Measurements from ENCODE around the gene SFMBT1. TPM values are rescaled to one million over a fixed set of nuclear protein-coding genes. Genes with fewer than 3 reads are reported as not detected.
A peak's percentile ranks its signal among the peaks of the same experiment; 100 is the strongest.

The SFMBT1 gene
- total RNA-seq, 1 experiment from 2014 or later, result 14.3 TPM

DNA sequence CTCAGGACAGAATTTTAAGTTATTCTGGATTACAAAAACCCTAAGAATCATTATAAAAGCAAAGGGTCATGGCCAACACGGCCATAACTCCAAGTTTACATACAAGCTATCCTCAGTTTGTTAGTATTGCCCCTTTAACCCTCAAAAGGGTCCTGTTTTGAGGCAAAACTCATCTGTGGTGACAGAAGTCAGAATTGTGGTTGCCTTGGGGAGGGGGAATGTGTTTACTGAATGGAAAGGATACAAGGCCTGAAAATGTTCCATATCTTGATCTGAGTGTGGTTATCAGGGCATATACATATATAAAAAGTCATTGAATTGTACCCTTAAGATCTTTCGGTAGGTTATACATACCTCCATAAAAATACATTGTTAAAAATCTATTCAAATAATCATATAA is 2.1 kb downstream of the SFMBT1 start:
- Histone ChIP-seq H3K36me3 (ENCODE audit: low read depth) (no peaks in the 10 kb centered on the region), H3K79me2 (ENCODE audit: low read depth) (peaks cover 59% of the 10 kb centered on the region), H3F3A (ENCODE audit: insufficient read depth, low read depth) (peaks cover 26% of the 10 kb centered on the region; the same call in 1 of the 2 replicates), H3K4me1 (replicated peaks; ENCODE audit: insufficient read depth) (peaks cover 31% of the 10 kb centered on the region), H3K4me3 (peak overlapping the region; percentile 84; the same call in 1 of the 2 replicates), H3K4me2 (peak overlapping the region; percentile 90), H3K9me3 (ENCODE audit: insufficient read depth, low read depth) (no peaks in the 10 kb centered on the region), H4K20me1 (ENCODE audit: insufficient read depth) (0 out of 2 replicates have a peak, but pooled peaks cover 4% of the 10 kb centered on the region), H3K27me3 (ENCODE audit: insufficient read depth, low read depth) (no peaks in the 10 kb centered on the region), H2AFZ (no peak overlapping the region), H3K27ac (no peak overlapping the region), H3K9me2 (ENCODE audit: insufficient read depth) (no peaks in the 10 kb centered on the region)
- intact Hi-C loops (cut with micrococcal nuclease; ENCODE audit: unreplicated experiment), result loop anchor here (10.0 kb wide), 1 partner anchor 109 kb away; no protein-coding TSS in a partner anchor
- no TSS peak for BruUV-seq (replicated peaks)
- POLR2A ChIA-PET (ENCODE audit: unreplicated experiment), result no interaction called here
- CTCF ChIA-PET, result no interaction called here
- TF ChIP-seq EZH2 (IDR thresholded peaks at IDR 0.05; ENCODE audit: low read depth), result no peak
- no peak for TF ChIP-seq CTCF (conservative IDR thresholded peaks at IDR 0.05)
- no peak for DNase-seq

DNA sequence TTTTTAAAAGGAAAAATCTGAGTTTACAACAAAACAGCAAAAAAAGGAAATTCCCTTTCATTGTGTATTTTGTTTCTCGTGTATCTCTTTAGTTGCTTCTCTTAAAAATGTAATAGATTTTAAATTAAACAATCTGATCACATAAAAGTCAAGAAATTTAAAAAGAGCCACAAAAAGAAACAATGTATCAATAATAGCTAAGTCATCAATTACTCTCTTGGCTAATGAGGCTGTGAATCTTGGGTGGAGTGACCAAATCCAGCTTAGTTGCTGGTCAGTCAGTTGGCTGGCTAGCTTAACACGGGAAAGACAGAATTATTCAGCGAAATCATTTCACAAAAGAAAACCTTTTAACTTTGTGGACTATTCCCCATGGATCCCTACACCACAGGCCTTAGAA is 3.2 kb downstream of the SFMBT1 start:
- Histone ChIP-seq H3K27me3 (ENCODE audit: insufficient read depth, low read depth) (no peaks in the 10 kb centered on the region), H3K4me1 (replicated peaks; ENCODE audit: insufficient read depth) (peaks cover 31% of the 10 kb centered on the region), H3K36me3 (ENCODE audit: low read depth) (no peaks in the 10 kb centered on the region), H3K9me3 (ENCODE audit: insufficient read depth, low read depth) (no peaks in the 10 kb centered on the region), H2AFZ (no peak overlapping the region), H3K27ac (no peak overlapping the region), H4K20me1 (ENCODE audit: insufficient read depth) (0 out of 2 replicates have a peak, but pooled peaks cover 4% of the 10 kb centered on the region), H3K4me3 (no peak overlapping the region), H3K4me2 (no peak overlapping the region), H3K79me2 (ENCODE audit: low read depth) (peaks cover 70% of the 10 kb centered on the region), H3F3A (ENCODE audit: insufficient read depth, low read depth) (peaks cover 24% of the 10 kb centered on the region; the same call in 1 of the 2 replicates), H3K9me2 (ENCODE audit: insufficient read depth) (no peaks in the 10 kb centered on the region)
- no peak for DNase-seq
- intact Hi-C loops (cut with micrococcal nuclease; ENCODE audit: unreplicated experiment), result loop anchor here (10.0 kb wide), 1 partner anchor 108 kb away; no protein-coding TSS in a partner anchor
- POLR2A ChIA-PET (ENCODE audit: unreplicated experiment), result no interaction called here
- CTCF ChIA-PET, result no interaction called here
- TF ChIP-seq EZH2 (IDR thresholded peaks at IDR 0.05; ENCODE audit: low read depth), result no peak
- no peak for TF ChIP-seq CTCF (conservative IDR thresholded peaks at IDR 0.05)
- no TSS peak for BruUV-seq (replicated peaks)

- Histone ChIP-seq H3K4me2 (peak overlapping the region; percentile 47), H3K27me3 (ENCODE audit: insufficient read depth, low read depth) (no peaks in the 10 kb centered on the region), H3F3A (ENCODE audit: insufficient read depth, low read depth) (peaks cover 17% of the 10 kb centered on the region; the same call in 1 of the 2 replicates), H3K79me2 (ENCODE audit: low read depth) (peaks cover 72% of the 10 kb centered on the region), H3K4me1 (replicated peaks; ENCODE audit: insufficient read depth) (peaks cover 31% of the 10 kb centered on the region), H2AFZ (no peak overlapping the region), H3K36me3 (ENCODE audit: low read depth) (no peaks in the 10 kb centered on the region), H4K20me1 (ENCODE audit: insufficient read depth) (0 out of 2 replicates have a peak, but pooled peaks cover 4% of the 10 kb centered on the region), H3K4me3 (no peak overlapping the region), H3K27ac (0 out of 2 replicates have a peak overlapping the region, but pooled peaks have one; percentile 16), H3K9me3 (ENCODE audit: insufficient read depth, low read depth) (no peaks in the 10 kb centered on the region), H3K9me2 (ENCODE audit: insufficient read depth) (no peaks in the 10 kb centered on the region)
- DNase-seq, result peak in 1 of 2 experiments; percentile 76
- TF ChIP-seq CTCF (conservative IDR thresholded peaks at IDR 0.05), result no peak
- no peak for TF ChIP-seq EZH2 (IDR thresholded peaks at IDR 0.05; ENCODE audit: low read depth)
- no TSS peak for BruUV-seq (replicated peaks)
- CTCF ChIA-PET, result interaction anchor here (0.7 to 0.8 kb wide), 2 partner anchors 56 to 83 kb away, joined by 3 to 5 read pairs; no protein-coding TSS in a partner anchor
- intact Hi-C loops (cut with micrococcal nuclease; ENCODE audit: unreplicated experiment), result loop anchor here (10.0 kb wide), 1 partner anchor 106 kb away; no protein-coding TSS in a partner anchor
- POLR2A ChIA-PET (ENCODE audit: unreplicated experiment), result no interaction called here
These were observed 5.5 kb downstream of the SFMBT1 start for GRCh38 chr3:53040351-53040820.

All from PC-9 (cell line).